Measurements from ENCODE around the gene ARSG.

Gene ARSG

DNA sequence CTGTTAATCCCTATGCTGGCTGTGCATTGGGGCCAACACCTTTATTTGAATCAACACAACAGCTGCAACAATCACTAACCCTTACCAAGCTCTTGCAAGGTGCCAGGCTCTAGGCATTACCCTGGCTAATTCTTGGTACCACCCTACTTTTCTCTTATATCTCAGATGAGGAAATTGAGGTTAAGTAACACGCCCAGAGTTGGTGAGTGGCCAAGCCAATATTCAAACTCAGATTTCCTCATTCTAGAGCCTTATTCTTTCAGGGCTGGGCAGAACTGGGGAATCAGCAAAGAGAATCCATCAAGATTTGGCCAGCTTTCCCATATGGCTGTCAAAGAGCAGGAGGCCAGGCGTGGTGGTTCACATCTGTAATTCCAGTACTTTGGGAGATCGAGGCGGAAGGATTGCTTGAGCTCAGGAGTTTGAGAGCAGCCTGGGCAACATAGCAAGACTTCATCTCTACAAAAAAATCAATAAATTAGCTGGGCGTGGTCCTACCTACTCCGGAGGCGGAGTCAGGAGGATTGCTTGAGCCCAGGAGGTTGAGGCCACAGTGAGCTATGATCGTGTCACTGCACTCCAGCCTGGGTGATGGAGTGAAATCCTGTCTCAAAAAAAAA, 23.7 kb downstream of the ARSG start:
- TF ChIP-seq POLR2A (IDR thresholded peaks at IDR 0.05; ENCODE audit: low read depth, low read length), result no peak
- DNase-seq (ENCODE audit: insufficient read length), result no peak
- no peak for FAIRE-seq

DNA sequence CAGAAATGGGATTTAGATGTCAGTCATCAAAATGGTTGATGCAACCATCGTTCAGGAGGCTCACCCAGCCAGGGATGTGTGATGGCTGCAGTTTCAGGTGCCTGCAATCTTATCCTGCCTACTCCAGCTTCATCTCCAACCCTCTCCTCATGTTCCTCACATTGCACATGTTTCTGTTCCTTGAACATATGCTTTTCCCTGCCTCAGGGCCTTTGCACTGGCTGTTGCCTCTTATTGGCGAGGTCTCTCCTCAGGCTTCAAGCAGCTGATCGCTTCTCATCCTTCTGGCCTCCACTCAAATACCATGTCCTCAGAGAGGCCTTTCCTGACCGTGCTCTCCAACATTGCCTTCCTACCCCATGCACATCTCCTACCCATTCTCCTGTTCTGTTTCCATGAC, 24.6 kb downstream of the ARSG start:
- DNase-seq (ENCODE audit: insufficient read length), result no peak
- TF ChIP-seq TAF1 (IDR thresholded peaks at IDR 0.05; ENCODE audit: borderline replicate concordance, low read depth, low read length), result no peak
- TF ChIP-seq POLR2A (IDR thresholded peaks at IDR 0.05; ENCODE audit: low read depth, low read length), result no peak
- TF ChIP-seq POLR2AphosphoS5 (IDR thresholded peaks at IDR 0.05; ENCODE audit: low read depth, low read length), result no peak
- no peak for FAIRE-seq

DNA sequence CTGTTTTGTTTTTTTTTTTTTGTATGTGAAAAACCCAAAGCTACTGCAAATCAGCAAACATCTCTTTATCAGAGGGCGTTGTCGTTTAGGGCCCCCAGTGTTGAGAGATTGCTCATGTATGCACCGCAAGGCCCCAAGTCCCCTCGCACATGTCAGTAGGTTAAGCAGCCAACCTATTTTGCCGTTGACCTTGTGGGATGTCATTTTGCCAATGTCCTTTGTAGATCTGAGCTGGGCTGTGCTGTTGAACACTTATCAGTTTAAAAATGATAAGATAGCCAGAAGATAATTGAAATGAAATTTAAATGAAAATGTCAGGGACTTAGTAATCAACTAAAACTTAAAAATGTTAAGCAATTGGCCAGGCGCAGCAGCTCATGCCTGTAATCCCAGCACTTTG, 26.2 kb downstream of the ARSG start:
- DNase-seq (ENCODE audit: insufficient read length), result no peak
- TF ChIP-seq TAF1 (IDR thresholded peaks at IDR 0.05; ENCODE audit: borderline replicate concordance, low read depth, low read length) (no peak), POLR2AphosphoS5 (IDR thresholded peaks at IDR 0.05; ENCODE audit: low read depth, low read length) (no peak), POLR2A (IDR thresholded peaks at IDR 0.05; ENCODE audit: low read depth, low read length) (no peak)
- no peak for FAIRE-seq

DNA sequence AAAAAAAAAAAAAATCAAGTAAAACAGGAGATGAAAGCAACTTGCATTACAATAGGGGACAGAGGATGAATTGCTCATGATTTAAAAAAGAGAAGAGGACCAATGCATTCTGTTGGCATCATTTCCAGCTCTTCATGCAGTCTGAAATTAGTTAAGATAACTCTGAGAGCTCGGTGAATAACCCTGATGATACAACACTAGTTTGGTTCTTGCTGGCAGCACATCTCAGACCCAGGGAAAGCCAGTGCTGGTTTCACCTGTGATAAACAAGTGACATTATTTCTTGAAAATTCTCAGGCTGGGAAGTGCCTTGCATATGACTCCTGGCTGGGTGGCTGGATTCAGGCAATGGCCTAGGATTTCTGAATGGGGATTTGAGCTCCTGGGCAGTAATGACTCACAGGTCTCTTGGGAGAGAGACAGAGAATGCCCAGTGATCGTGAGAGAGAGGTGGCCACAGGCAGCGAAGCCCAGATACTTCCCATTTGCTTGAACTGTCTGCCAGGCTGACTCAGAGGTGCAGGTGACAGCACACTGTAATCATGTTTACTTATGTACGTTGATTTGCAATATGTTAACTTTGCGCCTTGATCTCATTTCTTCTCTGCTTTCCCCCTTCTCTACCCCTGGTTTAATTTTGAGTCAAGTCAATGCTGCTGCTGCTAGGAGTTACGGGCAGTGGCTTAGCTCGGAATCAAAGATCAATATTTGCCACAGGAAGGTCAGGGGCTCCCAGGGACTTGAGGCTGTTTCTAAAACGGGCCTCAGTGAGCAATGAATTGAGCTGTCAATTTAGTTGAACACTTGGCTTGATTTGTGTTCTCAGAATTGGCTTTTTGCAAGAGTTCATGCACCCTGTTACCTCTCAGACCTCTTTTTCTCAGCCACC, 27.1 kb downstream of the ARSG start:
- TF ChIP-seq TAF1 (IDR thresholded peaks at IDR 0.05; ENCODE audit: borderline replicate concordance, low read depth, low read length), result no peak
- TF ChIP-seq POLR2A (IDR thresholded peaks at IDR 0.05; ENCODE audit: low read depth, low read length), result no peak
- no peak for TF ChIP-seq POLR2AphosphoS5 (IDR thresholded peaks at IDR 0.05; ENCODE audit: low read depth, low read length)
- no peak for DNase-seq (ENCODE audit: insufficient read length)
- FAIRE-seq, result no peak

DNA sequence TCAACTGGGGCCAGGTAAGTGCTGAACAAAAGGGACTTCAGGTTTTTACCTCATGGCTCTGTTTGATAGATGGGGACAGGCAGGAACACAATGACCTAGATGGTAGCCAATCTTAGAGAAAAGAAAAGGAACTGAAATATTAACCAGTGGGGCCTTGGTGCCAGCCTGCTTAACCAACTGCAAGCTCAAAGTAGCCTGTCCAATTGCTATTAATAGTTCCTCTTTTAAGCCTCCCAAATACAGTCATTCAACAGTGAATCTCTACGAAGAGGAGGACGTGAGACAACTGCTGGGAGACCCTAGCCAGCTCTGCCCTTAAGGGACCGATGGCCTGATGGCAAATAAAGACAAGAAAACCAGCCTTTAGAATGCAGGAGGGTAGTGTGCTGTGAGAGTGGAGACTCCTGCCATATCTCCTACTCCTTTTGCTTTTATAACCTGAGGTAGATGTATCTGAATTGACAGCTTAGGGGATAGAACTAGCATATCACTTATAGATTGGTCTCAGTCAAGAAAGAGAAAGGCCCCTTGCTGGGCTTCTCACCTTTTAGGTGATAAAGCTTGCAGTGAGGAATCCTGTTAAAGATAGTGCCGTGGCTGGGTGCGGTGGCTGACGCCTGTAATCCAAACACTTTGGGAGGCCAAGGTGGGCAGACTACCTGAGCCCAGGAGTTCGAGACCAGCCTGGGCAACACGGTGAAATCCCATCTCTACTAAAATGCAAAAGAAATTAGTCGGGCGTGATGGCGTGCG, 28.3 kb downstream of the ARSG start:
- no peak for DNase-seq (ENCODE audit: insufficient read length)
- FAIRE-seq, result no peak
- no peak for TF ChIP-seq POLR2A (IDR thresholded peaks at IDR 0.05; ENCODE audit: low read depth, low read length)
- TF ChIP-seq POLR2AphosphoS5 (IDR thresholded peaks at IDR 0.05; ENCODE audit: low read depth, low read length), result no peak
- TF ChIP-seq TAF1 (IDR thresholded peaks at IDR 0.05; ENCODE audit: borderline replicate concordance, low read depth, low read length), result no peak

DNA sequence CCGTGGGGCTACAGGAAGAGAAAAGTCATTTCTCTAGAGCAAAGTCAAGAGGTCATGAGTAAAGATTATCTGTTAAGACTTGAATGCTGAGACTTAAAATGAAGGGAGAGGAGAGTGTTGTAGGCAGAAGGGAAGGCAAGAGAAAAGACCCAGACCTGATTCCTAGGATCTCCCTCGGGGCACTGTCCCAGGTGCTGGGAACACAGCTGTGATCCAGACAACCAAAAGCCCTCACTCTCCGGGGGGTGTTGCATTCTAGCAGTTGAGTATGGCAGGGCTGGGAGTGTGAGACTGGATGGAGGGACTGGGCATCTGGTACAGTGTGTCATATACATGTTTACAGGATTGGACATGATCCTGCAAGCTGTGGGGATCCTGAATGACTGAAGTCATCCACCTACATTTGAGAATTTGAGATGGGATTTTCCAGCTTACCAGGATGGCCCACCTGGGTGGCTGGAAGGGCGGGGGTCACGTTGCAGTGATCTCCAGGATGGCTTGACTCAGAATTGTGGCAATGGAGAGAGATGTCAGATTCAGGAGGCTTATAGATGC, 29.1 kb downstream of the ARSG start:
- DNase-seq (ENCODE audit: insufficient read length) (no peak), FAIRE-seq (no peak)
- TF ChIP-seq TAF1 (IDR thresholded peaks at IDR 0.05; ENCODE audit: borderline replicate concordance, low read depth, low read length) (no peak), POLR2AphosphoS5 (IDR thresholded peaks at IDR 0.05; ENCODE audit: low read depth, low read length) (no peak), POLR2A (IDR thresholded peaks at IDR 0.05; ENCODE audit: low read depth, low read length) (no peak)

DNA sequence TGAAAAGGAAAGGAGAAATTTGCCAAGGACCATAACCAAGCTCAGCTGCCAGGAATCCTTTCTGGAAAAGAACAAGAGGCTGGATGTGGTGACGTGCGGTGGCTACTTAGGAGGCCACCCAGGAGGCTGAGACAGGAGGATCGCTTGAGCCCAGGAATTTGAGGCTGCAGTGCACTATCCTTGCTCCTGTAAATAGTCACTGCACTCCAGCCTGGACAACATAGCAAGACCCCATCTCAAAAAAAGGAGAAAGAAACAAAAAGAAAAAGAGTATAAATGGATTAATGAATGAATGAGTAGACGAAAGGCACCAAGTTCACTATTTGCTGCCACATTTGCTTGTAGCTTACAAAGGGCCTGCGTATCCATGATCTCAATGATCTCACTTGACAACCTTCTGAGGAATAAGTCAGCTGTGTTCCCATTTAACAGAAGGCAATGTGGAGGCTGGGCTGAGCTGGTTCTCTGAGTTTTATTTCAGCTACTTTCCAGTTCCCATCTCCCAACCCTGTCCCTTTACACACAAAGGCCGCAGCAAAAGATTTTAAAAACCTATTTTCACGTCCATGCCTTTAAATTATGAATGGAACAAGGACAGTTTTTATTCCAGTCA, 29.8 kb downstream of the ARSG start:
- TF ChIP-seq POLR2AphosphoS5 (IDR thresholded peaks at IDR 0.05; ENCODE audit: low read depth, low read length), result no peak
- TF ChIP-seq TAF1 (IDR thresholded peaks at IDR 0.05; ENCODE audit: borderline replicate concordance, low read depth, low read length), result no peak
- no peak for TF ChIP-seq POLR2A (IDR thresholded peaks at IDR 0.05; ENCODE audit: low read depth, low read length)
- no peak for DNase-seq (ENCODE audit: insufficient read length)
- no peak for FAIRE-seq

DNA sequence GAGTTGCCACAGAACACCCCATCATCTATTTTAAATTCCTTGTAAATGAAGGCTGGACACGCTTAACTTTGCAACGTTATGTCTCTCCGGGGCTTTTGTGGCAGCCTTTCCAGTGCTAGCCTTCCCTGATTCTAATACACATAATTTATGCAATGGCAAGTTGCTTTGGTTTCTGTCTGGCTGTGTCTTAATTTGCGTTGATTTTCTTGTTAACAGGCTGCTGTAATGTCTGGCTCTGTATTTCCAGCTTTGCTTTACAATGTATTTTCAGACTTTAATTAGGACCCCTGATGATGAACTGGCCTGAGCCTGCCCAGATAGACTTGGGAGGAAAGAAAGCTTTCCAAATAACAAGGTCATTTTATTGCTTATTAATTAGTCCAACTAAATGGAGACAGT, 30.3 kb downstream of the ARSG start:
- no peak for DNase-seq (ENCODE audit: insufficient read length)
- TF ChIP-seq TAF1 (IDR thresholded peaks at IDR 0.05; ENCODE audit: borderline replicate concordance, low read depth, low read length) (no peak), POLR2AphosphoS5 (IDR thresholded peaks at IDR 0.05; ENCODE audit: low read depth, low read length) (no peak), POLR2A (IDR thresholded peaks at IDR 0.05; ENCODE audit: low read depth, low read length) (no peak)
- FAIRE-seq, result no peak

DNA sequence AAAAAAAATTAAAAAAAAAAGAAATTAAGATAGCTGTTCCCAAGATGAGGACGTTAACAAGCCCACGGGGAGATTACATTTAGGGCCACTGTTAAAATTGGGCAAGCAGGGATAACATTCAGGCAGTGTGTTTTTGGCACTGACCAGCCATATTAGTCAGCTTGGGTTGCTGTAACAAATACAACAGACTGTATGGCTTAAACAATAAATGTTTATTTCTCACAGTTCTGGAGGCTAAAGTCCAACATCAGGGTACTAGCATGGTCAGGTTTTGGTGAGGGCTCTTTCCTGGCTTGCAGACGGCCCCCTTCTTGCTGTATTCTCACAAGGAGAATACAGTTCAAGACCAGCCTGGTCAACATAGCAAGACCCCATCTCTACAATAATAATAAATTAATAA, 31.3 kb downstream of the ARSG start:
- FAIRE-seq, result no peak
- TF ChIP-seq TAF1 (IDR thresholded peaks at IDR 0.05; ENCODE audit: borderline replicate concordance, low read depth, low read length) (no peak), POLR2AphosphoS5 (IDR thresholded peaks at IDR 0.05; ENCODE audit: low read depth, low read length) (no peak), POLR2A (IDR thresholded peaks at IDR 0.05; ENCODE audit: low read depth, low read length) (no peak)
- no peak for DNase-seq (ENCODE audit: insufficient read length)

DNA sequence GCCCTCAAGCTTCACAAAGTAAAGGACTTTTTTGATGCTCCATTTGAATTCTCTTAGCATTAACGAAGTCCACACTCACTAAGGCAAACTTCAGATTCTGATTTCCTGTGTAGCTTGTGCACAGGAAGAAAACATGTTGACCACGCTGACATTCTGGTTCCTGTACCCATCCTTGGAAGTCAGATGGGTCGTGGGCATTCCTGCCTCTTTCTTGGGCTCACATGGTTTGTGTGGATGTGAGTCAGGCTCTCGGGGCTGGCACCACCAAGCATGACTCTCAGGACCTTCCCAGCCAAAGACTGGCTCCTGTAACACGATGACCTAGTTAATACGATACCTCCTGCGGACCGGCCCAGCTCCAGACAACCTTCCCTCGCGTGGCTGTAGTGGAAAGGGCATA, 32.8 kb downstream of the ARSG start:
- no peak for DNase-seq (ENCODE audit: insufficient read length)
- no peak for TF ChIP-seq TAF1 (IDR thresholded peaks at IDR 0.05; ENCODE audit: borderline replicate concordance, low read depth, low read length)
- no peak for TF ChIP-seq POLR2AphosphoS5 (IDR thresholded peaks at IDR 0.05; ENCODE audit: low read depth, low read length)
- TF ChIP-seq POLR2A (IDR thresholded peaks at IDR 0.05; ENCODE audit: low read depth, low read length), result no peak
- FAIRE-seq, result no peak
